ENCODE data around the gene MRPS26.

DNA sequence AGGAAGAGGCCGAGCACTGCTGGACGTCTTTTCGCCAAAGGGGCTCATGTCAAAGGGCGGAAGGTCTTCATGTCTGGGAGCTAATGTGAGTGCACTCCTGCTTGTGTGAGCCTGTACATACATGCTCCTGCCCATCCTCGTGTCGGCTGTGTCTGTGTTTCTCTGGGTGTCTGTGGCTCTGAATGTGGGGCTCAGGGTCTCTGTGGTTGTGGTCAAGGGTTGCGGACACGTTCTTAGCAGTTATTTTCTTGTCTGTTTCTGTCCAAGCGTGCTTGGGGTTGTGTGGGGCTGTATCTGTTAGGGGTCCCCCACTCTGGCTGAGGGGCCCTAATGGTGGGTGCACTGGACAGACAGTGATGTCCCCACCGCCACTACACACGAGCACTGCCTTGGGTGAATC is 35.8 kb downstream of the MRPS26 start:
- TF ChIP-seq, protein P1, sequence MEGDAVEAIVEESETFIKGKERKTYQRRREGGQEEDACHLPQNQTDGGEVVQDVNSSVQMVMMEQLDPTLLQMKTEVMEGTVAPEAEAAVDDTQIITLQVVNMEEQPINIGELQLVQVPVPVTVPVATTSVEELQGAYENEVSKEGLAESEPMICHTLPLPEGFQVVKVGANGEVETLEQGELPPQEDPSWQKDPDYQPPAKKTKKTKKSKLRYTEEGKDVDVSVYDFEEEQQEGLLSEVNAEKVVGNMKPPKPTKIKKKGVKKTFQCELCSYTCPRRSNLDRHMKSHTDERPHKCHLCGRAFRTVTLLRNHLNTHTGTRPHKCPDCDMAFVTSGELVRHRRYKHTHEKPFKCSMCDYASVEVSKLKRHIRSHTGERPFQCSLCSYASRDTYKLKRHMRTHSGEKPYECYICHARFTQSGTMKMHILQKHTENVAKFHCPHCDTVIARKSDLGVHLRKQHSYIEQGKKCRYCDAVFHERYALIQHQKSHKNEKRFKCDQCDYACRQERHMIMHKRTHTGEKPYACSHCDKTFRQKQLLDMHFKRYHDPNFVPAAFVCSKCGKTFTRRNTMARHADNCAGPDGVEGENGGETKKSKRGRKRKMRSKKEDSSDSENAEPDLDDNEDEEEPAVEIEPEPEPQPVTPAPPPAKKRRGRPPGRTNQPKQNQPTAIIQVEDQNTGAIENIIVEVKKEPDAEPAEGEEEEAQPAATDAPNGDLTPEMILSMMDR (IDR thresholded peaks at IDR 0.05) = no peak
- TF ChIP-seq EP300 (IDR thresholded peaks at IDR 0.05) = no peak
- TF ChIP-seq POLR2A (IDR thresholded peaks at IDR 0.05) = no peak
